K562 (cell line): Measurements from ENCODE around the gene HSPB1. TPM values are rescaled to one million over a fixed set of nuclear protein-coding genes. Genes with fewer than 3 reads are reported as not detected.

Source experiments
- ARNT ChIP-seq, 2 experiments: fragments of 450-650 bp; IDR thresholded peaks; 2 replicates each; pipeline ENCODE4 v1.6.1; 2016; ENCODE audit warnings: mild to moderate bottlenecking in 1 of 2
- FOXM1 ChIP-seq, 2 experiments: fragments of 450-650 bp in 1 of 2; sonication (generic) in 1 of 2; formaldehyde crosslinking in 1 of 2; IDR thresholded peaks; 2 replicates each; pipeline versions ENCODE4 v1.6.1 to v1.9.0; 2017 to 2022; ENCODE audit warnings: low read depth in 2 of 2, mild to moderate bottlenecking in 2 of 2, missing genetic modification reagents in 1 of 2, moderate library complexity in 1 of 2
- HEY1 ChIP-seq: fragments of 250-450 bp; sonication (Bioruptor Pico); IDR thresholded peaks from 2 replicates; pipeline ENCODE4 v1.5.0; 2020; ENCODE audit warnings: mild to moderate bottlenecking, moderate library complexity, borderline replicate concordance
- KDM2B ChIP-seq: fragments of 250-450 bp; sonication (Bioruptor Pico); IDR thresholded peaks from 2 replicates; pipeline ENCODE4 v1.8.0; 2021; ENCODE audit warnings: mild to moderate bottlenecking, moderate library complexity
- SETDB1 ChIP-seq: IDR thresholded peaks from one replicate; pipeline ENCODE4 v1.6.1; 2012; ENCODE audit warnings: low read length, control low read depth, inconsistent platforms
- SREBF2 ChIP-seq: sonication (generic); formaldehyde crosslinking; IDR thresholded peaks from 2 replicates; pipeline ENCODE4 v1.4.0; 2020; ENCODE audit warnings: mild to moderate bottlenecking, missing genetic modification reagents
- YBX1 ChIP-seq: fragments of 450-650 bp; IDR thresholded peaks from 2 replicates; pipeline ENCODE4 v1.7.1; 2016; ENCODE audit warnings: mild to moderate bottlenecking
- ZBTB17 ChIP-seq: fragments of 450-650 bp; formaldehyde crosslinking; IDR thresholded peaks from 2 replicates; pipeline ENCODE4 v1.4.0; 2020; ENCODE audit warnings: mild to moderate bottlenecking
- polyA plus RNA-seq, 8 experiments: library from polyadenylated mRNA; depleted of rRNA in 4 of 8; stranded (reverse) in 5 of 8; unstranded in 3 of 8; fragments of >200 nt; fragmentation: Nextera tagmentation in 2 of 8; fragmentation: Illumina TruSeq in 1 of 8; extraction: Ambion mirVana in 2 of 8; extraction: Trizol in 1 of 8; gene quantifications; 2 replicates each; pipeline versions ENCODE4 v1.2.1 to v1.2.3, GENCODE V29; 2011 to 2014; ENCODE audit warnings: inconsistent platforms in 1 of 8, missing spikeins in 1 of 8
- total RNA-seq, 7 experiments: library from RNA; depleted of rRNA in 6 of 7; stranded (reverse); fragments of >200 nt in 6 of 7; fragmentation: Illumina TruSeq in 2 of 7; extraction: Trizol in 2 of 7; gene quantifications; 2 replicates each; pipeline versions ENCODE4 v1.2.1 to v1.2.3, GENCODE V29; 2011 to 2021; ENCODE audit warnings: low replicate concordance in 1 of 7
- TF ChIP-seq, protein P1 (sequence below), 2 experiments: IDR thresholded peaks; 2 replicates each; pipeline ENCODE4 v1.6.1; 2012; ENCODE audit warnings: improper control_type of control experiment in 2 of 2, low read depth in 2 of 2, low read length in 2 of 2, borderline replicate concordance in 1 of 2

Gene HSPB1
- total and polyA plus RNA-seq, 9 of the 15 experiments (the other 6 are each of a cell fraction or from before 2014, with no cell fraction given): 27.1 to 522 (median 138) TPM

DNA sequence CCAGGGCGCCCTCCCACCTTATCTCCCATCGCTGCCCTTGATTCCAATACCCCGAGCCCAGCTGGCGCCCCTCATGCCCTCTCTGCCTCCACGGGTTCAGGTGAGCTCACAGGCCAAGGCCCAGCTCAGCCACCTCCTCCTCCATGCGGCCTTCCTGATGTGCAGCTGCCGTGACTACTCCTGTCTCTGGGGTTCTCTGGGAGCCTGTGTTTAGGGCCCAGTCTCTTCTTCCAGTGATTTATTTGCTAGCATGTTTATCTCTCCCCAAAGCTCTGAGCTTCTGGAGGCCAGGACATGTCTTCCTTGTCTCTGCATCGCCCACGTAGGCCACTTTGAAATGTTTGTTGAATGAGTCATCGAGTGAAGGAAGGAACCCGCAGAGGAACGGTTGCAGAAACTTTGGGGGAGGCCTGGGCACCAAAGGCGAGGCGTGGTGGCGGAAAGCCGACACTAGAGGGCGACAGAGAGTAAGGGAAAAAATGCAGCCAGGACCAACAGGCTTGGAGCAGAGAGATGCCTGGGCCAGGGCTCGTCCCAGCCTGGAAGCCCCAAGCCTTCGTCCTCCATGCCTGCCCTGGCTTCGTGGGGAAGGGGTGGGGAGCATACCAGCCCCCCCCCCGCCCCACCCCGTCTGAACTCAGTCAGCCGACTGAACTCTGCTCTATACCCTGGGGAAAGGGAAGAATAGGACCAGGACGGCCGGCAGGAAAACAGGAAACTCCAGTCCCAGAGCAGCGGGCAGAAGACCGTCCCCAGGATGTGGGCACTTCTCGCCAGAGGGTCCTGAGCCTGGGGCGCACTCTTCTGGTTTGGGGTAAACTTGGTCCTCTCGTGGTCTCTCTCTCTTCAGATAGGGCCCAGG, 10.9 kb upstream of the HSPB1 start (continued):
- TF ChIP-seq SREBF2 (CRISPR knock-in tag) (no peak), YBX1 (no peak), ZBTB17 (CRISPR knock-in tag) (0 out of 2 replicates have a peak, but pooled peaks have one; percentile 21), KDM2B (CRISPR knock-in tag) (no peak), SETDB1 (no peak), ARNT (IDR thresholded peaks at IDR 0.05) (peak; percentile 65 to 90; a peak in 3 of 4 replicates), HEY1 (CRISPR knock-in tag) (0 out of 2 replicates have a peak, but pooled peaks have one; percentile 50), FOXM1 (IDR thresholded peaks at IDR 0.05; ENCODE audit: low read depth) (peak; percentile 62), FOXM1 (CRISPR knock-in tag; IDR thresholded peaks at IDR 0.05; ENCODE audit: low read depth) (0 out of 2 replicates have a peak, but pooled peaks have one; percentile 31)
- TF ChIP-seq, protein P1, sequence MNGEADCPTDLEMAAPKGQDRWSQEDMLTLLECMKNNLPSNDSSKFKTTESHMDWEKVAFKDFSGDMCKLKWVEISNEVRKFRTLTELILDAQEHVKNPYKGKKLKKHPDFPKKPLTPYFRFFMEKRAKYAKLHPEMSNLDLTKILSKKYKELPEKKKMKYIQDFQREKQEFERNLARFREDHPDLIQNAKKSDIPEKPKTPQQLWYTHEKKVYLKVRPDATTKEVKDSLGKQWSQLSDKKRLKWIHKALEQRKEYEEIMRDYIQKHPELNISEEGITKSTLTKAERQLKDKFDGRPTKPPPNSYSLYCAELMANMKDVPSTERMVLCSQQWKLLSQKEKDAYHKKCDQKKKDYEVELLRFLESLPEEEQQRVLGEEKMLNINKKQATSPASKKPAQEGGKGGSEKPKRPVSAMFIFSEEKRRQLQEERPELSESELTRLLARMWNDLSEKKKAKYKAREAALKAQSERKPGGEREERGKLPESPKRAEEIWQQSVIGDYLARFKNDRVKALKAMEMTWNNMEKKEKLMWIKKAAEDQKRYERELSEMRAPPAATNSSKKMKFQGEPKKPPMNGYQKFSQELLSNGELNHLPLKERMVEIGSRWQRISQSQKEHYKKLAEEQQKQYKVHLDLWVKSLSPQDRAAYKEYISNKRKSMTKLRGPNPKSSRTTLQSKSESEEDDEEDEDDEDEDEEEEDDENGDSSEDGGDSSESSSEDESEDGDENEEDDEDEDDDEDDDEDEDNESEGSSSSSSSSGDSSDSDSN (IDR thresholded peaks at IDR 0.05; ENCODE audit: borderline replicate concordance in 1 of 2, low read depth in 2 of 2, low read length in 2 of 2): peak in 1 of 2 experiments; percentile 72; a peak in 1 of 4 replicates
